ENCODE data around the gene STK40.
A peak's percentile ranks its signal among the peaks of the same experiment; 100 is the strongest.

Gene STK40, protein sequence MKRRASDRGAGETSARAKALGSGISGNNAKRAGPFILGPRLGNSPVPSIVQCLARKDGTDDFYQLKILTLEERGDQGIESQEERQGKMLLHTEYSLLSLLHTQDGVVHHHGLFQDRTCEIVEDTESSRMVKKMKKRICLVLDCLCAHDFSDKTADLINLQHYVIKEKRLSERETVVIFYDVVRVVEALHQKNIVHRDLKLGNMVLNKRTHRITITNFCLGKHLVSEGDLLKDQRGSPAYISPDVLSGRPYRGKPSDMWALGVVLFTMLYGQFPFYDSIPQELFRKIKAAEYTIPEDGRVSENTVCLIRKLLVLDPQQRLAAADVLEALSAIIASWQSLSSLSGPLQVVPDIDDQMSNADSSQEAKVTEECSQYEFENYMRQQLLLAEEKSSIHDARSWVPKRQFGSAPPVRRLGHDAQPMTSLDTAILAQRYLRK
- 55.7 to 219 (median 90.2) reads per million in 18 experiments for total RNA-seq

DNA sequence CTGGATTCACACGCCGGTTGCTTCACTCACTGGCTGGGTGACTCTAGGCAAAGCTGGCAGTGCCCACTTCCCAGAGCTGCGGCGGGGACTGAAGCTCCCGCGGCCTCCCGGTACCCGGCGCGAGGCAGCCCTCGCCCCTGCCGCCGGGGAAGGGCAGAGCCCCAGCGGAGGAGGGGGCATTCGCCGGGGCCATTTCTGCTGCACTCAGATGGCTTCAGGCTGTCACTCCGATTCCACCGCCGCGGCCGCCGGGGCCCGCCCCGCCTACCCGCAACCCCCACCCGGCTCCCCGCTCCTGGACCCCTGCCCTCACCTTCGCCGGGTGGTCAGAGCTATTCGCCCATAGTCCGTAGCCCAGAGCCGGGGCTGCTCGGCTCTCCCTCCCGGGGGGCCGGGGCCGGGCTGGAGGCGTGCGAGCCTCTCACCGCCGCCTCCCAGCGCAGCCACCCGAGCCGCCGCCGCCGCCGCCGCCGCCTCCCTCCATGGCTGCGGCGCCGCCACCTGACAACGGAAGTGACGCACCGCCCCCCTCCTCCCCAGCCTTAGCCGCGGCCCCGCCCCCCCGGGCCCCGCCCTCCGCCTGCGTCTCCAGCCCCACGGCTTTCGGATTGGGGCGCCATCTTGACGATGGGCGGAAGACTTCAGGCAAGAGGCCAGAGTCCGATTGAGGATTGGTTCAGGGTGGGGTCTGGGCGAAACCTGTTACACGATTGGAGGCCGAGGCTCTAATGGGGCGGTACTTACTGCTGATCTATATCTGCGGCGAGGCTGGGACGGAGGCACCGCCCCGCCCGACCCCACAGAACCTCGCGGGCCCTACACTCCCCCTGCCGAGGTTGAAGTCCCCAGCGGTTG is at the start of gene STK40:
Gene STK40, minus strand, starts transcription at position 515 of the 855 bp plus-strand sequence. CDS start 24,592 bp downstream, outside the sequence.
- DNase-seq: peak; percentile 99

DNA sequence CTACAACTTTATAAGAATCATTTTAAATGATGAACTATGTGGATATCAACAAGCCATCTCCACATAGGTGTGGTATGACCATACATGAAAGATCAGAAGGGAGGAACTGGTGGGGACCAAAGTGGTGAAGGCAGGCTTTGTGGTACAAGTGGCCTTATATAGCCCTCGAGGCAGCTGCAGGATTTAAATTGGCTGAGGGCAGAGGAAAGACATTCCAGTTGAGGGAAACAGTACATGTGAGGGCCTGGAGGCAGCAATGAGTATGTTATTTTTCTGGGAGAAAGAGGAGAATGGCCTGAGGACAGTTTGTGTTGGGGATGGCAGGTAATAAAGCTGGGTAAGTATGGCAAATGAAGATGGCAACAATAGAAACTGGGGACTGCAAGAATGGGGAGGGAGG is 47.4 kb upstream of the STK40 start:
- no peak for DNase-seq

DNA sequence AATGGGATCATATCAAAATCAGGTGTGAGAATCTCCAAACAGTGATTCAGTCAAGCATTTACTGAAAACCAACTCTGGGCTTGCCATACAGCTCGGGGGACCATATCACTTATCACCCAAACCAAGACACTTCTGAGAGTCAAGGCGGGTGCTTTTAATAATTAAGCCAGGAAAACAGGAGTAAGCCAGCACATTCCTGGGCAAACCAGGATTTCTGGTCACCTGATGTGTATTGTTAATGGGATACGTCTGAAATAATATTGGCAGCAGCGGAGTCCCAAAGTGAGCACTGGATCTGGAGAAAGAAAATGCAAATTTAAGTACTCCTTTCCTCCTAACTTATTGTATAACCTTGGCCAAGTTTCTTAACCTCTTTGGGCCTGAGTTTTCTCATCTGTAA is 46.9 kb upstream of the STK40 start:
- DNase-seq: no peak

DNA sequence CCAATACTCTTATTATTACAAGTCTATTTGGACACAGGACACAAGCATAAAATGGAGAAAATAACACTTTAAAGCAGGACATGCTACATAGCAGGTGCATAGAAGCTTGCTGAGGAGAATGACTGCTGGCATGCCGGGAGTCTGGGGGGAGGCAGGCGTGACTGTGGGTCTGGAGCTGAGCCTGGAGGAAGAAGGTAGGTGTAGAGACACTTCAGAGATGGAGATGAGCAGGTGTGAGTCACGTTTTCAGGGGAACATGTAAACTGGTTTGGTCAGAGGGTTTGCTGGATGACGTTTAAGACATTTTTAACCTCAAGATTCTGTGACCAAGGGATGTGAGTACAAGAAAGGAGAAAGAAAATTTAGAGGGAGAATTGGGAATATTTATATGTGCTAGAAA is 40.1 kb upstream of the STK40 start:
- no peak for DNase-seq

DNA sequence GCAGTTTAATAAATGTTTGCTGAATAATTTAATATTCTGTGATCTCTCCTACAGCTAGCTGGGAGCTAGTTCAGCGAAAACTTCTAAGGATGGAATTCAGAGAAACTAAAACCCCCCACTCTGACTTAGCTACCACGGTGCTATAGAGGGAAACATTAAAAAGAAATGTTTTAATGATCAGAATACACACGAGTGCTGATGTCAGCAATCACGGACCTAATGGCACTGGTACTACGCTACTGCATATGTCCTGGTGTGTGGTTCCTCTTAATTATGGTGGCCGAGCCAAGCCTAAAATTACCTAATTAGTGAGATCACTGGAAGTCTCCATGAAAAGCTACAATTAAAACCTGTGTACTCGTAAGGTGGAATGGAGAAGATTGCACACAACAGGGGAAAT is 35.9 kb upstream of the STK40 start:
- no peak for DNase-seq

DNA sequence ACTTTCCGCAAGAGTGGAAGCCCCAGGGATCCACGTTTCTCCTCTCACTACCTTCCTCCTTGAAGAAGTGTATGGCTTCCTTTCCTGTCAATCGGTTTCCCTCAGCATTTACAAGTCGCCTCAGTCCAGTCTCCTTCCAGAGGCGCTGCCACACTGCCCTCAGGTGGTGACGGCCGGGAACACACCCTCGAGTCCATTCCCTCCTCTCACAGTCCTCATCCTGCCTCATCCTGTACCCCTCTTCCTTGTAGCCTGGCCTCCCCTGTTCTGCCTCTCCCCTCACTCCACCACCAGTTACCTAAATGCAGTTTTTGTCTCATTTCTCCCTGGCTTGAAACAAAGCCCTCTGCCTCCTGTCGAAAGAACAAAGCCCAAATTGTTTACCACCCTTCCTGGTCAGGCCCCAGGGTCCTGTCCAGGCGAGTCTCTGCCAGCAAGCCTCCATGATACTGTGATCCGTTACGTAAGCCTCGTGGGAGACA is 35.2 kb upstream of the STK40 start:
- peak; percentile 86 to 90 for DNase-seq

DNA sequence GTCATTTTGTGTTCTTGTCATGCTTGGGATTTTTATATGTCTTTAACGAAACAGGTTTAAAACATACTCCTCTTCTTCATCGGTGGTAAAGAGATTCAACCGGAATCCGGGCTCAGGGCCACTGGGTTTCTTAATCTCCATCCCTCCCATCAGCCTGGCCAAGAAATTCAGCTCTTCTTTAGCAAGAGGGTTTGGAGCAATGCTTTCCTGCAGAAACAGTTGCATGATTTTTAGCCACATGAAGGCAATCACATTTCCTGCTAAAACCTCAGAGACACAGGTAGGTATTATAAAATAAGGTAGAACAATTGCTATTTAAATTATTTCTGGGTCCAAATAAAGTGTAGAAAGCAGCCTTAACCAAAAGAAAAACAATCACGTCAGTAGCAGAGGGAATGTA is 34.7 kb upstream of the STK40 start:
- DNase-seq: no peak

DNA sequence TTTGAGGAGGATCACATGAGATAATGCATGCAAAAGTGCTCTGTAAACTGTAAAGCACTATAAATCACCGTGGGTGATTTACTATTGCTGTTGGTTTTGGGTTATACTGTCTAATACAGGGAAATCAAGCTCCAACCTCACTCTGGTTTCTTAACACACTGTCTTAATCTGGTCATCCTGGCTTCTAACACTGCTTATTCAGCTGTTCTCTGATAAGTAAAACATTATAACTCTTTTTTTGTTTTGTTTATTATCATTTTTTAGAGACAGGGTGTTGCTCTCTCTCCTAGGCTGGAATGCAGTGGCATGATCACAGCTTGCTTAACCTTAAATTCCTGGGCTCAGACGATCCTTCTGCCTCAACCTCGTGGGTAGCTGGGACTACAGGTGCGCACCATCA is 33.8 kb upstream of the STK40 start:
- no peak for DNase-seq

DNA sequence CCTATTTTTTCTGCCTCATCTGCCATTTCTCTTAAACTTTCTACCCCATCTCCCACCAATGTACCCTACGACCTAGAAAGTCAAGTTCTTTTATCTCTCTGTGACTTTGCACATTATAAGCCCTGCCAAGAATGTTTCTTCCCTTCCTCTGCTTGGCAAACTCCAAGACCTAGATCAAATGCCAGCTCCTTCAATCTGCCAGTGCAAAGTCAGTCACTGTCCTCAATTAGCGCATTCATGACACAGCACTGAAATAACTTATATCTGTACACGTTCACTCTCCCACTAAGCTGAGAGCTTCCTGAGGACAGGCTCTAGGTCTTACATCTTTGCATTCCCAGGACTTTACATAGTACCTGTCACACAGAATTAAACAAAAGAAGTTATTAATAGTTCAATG is 33.4 kb upstream of the STK40 start:
- DNase-seq: no peak

DNA sequence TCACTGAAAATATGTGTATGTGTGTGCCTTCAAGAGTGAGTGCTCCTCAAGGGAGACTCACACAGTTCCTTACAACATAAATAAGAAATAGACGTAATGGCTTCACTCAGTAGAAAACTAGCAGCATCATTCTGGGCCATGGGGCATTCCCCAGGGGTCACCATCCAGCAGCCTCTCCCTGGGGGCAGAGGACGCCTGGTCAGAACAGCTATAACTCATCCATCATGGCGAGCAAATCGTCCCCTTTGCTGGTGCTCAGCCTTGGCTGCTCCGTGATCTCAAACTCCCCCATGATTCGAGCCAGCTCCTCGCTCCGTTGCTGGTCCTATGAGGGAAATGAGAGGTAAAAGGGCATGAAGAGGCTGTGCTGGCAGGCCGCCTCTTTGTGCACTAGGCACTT is 32.2 kb upstream of the STK40 start:
- DNase-seq: no peak

DNA sequence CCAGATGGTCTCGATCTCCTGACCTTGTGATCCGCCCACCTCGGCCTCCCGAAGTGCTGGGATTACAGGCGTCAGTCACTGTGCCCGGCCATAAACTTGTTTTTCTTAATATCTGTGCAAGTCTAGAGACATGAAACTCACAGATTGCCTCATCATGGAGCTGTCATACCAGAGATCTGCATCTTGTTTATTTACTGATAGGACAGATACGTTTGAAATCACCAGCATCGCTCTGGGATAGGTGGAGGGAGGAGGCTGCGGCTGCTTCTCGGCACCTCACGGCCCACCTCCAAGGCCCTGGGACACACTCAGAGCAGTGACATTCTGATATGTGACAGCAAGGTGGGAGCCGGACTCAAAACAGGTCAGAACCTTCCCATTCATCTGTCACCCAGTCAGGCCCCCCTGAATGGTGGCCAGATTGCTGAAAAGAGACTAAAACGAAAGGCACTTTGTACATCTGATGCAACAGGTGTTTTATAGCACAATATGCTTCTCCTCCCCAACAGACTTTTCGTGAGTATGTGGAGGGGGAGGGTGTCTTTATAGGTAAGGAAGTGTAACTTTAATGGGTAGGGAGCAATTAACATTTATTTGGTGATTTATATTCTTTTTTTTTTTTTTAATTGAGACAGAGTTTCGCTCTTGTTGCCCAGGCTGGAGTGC is 30.1 kb upstream of the STK40 start:
- DNase-seq: no peak

DNA sequence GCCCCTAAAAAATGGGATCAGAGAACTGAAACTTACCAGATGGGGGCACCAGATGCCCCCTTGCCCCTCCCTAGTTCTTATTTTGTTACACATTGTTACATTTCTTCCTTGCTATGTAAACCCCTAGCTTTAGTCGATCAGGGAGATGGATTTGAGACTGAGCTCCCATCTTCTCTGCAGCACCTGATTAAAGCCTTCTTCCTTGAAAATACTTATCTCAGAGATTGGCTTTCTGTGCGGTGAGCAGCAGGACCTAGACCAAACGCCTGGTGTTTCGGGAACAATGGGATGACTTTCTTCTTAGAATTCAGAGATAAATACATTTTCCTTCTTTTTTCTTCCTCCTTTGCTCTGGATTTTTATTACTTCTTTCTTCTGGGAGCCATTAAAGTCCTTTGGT is 28.7 kb upstream of the STK40 start:
- DNase-seq: no peak

DNA sequence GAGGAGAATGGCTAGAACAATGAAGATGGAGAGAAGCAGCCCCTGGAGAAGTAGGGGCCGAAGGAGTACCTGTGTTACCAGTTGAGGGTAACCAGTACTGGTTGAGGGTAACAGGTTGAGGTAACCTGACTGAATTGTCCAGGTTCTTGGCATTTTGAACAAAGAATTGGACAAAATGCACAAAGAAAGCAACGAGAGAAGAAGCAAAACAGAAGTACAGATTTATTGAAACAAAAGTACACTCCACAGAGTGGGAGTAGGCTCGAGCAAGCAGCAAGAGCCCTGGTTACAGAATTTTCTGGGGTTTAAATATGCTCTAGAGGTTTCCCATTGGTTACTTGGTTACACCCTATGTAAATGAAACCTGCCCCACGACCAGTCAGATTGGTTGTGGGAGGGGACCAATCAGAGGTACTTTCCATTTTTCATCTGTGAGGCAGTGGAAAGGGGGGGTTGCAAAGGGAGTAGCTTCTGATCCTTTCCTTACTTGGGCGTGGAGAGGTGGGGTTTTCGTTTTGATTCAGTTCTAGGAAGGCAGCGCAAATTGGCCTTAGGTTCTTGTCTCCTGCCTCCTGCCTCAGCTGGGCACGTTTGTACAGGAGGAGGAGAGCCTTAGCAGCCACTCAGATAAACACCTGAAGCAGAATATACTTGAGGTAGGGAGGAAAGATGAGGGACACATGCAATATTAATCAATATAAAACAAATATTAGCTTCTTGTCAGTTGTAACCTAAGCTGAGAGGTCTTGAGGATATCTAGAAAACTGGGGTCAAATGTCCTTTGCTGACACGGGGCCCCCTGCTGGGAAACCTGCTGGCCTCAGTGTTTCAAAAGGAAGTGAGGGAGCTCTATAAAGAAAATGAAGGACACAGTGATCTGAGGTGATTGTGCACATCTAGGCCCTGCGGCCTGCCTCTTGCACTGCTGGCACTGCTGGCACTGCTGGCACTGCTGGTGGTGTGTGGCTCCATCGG is 26.2 kb upstream of the STK40 start:
- DNase-seq: peak; percentile 45 to 62

DNA sequence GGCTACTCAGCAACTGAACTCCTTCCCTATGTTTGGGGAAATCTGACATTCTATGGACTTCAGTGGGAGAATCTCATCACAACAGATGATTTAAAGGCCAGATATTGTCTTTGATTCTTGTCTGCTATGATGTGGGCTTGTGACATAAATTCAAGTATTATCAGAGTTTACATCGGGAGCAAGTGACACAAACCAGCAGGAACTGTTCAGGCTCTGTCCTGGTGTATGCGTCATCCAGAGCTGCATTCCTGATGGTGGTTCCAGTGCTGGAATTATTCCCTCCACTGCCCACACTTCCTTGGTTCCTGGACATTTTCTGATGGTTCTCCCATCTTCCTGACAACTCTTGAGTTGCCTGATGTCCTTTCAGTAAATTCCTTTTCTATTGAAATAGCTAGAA is 22.8 kb upstream of the STK40 start:
- DNase-seq: no peak

DNA sequence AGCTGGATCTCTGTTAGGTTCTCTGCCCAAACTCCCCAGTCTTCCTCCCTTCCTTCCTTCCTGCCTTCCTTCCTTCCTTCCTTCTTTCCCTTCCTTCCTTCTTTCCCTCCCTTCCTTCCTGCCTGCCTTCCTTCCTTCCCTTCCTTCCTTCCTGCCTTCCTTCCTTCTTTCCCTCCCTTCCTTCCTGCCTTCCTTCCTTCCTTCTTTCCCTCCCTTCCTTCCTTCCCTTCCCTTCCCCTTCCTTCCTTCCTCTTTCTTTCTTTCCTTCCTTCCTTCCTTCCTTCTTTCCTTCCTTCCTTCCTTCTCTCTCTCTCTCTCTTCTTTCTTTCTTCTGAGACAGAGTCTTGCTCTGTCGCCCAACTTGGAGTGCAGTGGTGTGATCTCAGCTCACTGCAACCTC is 20.7 kb upstream of the STK40 start:
- no peak for DNase-seq

DNA sequence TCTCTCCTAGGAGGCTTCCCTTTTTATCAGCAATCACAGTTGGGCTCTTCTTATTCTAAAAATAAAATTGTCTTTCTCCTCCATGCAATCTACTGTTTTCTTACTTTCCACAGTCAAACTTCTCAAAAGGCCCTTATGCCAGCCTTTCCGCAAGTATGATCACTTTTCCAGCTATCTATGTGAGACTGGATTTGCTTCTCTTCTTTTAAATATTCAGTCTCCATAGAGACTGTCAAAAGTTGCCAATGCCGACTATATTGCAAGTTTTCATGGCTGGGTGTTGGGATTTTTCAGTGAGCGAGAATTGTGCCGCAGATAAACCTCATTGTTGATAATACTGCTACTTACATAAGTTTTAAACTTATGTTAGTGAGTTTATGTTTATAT is 16.8 kb upstream of the STK40 start:
- DNase-seq: no peak

DNA sequence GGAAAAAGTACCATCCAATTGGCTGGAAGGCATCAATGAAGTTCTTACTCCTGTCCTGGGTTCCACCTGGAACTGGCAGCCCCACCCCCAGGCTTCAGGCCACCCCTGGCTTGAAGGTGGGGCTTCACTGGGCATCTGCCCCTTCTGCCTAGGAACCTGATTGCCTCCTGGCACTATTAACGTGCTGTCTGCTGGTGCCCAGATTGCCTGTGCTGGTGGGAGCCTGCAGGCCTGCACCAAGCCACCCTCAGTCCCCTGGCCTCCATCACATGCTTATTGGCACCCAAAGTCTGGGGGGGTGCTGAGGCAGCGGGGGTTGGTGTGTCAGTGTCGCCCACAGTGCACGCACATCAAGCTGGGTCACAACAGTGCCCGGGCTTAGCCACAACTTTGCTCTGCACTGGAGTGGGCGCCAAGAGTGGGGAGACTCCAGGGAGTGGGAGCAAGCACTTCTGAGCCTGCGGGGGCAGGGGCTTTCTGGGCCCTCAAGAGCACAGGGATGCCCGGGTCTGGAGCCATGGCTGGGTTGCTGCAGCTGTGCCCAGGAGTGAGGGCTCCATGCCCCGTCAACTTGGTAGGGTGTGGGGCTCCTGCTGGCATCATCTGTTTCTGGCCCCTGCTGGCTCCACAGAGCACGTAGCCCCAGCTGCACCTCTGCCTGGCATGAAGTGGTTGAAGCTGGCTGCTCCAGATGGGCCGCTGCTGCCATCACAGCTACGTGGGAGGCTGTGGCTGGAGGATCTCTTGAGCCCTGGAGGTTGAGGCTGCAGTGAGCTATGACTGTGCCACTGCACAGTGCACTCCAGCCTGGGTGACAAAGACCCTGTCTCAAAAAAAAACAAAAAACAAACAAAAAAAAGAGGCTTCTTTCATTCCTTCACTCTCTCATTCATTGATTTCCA is 16.1 kb upstream of the STK40 start:
- DNase-seq: no peak

DNA sequence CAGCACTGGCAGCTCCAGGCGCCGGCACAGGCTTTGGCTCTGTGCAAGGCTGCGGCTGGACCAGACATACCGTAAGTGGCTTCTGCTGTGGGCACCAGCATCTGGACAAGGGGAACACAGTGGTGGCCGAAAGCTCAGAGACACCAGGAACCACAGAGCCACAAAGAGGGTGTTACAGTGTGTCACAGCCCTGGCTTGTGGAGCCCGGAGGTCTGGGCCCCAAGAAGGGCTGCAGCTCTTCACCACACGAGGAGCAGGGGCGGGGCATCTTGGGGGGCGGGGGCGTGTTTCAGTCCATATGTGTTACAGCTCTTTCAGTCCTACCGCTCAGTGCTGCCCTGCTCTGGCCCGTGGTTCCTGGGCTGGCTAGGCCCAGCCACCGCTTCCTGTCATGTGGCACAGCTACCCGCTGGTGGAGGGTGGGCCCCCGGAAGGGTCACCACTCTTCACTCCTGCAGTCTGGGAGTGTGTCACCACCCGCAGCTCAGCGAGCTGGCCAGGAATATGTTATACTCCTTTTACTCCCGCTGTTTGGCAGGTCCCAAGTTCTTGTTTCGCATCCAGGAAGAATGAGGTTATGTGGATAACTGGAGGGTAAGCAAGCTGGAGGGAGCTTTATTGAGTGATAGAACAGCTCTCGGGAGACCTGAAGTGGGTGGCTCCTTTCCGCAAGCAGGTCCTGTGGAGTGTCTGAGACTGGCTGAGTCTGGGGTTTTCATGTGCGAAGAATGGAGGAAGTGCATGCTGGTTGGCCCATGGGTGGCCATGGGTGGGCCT is 15.3 kb upstream of the STK40 start:
- peak; percentile 93 to 95 for DNase-seq

DNA sequence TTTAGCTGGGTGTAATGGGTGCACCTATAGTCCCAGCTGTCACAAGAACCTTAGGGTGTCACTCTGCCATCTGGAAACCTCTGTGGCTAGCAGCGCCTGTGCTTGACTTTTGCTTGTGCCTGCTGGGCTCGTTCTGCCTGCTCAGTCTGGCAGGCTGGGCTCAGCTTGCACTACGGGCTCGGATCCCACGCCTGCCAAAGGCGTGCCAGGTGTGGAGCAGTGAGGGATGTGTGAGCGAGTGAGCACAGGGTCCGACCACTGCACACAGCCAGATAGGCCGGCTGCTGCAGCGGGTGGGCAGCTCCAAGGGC is 14.7 kb upstream of the STK40 start:
- DNase-seq: no peak

DNA sequence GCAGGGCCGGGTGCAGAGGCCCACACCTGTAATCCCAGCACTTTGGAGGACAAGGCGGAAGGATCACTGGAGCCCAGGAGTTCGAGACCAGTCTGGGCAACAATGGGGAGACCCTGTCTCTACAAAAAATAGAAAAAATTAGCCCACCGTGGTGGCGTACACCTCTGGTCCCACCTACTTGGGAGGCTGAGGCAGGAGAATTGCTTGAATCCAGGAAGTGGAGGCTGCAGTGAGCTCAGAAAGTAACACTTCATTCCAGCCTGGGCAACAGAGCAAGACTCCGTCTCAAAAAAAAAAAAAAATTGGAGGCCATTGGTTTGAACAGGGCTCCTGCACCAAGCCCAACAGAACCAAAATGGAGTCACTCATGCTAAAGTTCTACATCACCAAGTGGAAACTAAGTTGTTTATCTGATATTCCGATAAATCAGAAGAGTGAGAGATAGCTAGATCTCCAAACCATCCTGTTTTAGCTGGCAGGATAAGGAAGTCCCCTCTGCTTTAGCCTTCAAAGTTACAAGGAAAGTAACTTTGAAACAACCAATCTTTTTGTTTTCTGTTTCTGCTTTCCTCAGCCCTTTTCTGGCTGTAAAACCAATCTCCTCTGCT is 12.8 kb upstream of the STK40 start:
- DNase-seq: no peak
